Hindlimb muscle (tissue), 1 donor: ENCODE results near the gene GRAMD1C. TPM values are rescaled to one million over a fixed set of nuclear protein-coding genes. Genes with fewer than 3 reads are reported as not detected.

Experiments
- DNase-seq: peaks from one replicate; pipeline ENCODE4 v3.0.0-alpha.2; 2013
- polyA plus RNA-seq: library from polyadenylated mRNA; unstranded; fragments of 120-200 nt; gene quantifications from one replicate; pipeline ENCODE4 v1.2.1, GENCODE V29; 2013; ENCODE audit not compliant: insufficient read length

The GRAMD1C gene
- polyA plus RNA-seq, 1 donor, result 1.7 TPM

DNA sequence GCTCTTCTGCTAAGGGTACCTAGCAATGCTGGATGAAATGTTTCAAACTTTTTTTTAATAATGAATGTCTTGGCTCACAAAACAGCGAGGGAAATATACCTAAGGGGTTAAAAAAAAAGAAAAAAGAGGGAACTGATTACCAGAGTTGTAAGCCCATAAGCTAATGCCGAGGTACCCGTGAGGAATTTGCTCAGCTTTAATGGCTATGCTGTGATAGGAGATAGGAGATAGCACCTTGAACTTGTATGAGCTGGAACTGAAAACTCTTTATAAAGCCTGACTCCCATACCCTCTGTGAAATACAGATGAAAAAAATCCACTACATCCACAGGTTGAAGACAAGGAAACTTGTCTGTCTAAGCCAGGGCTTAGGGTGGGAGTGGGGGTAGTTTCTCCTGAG lies 13.9 kb downstream of the GRAMD1C start:
- no peak for DNase-seq

DNA sequence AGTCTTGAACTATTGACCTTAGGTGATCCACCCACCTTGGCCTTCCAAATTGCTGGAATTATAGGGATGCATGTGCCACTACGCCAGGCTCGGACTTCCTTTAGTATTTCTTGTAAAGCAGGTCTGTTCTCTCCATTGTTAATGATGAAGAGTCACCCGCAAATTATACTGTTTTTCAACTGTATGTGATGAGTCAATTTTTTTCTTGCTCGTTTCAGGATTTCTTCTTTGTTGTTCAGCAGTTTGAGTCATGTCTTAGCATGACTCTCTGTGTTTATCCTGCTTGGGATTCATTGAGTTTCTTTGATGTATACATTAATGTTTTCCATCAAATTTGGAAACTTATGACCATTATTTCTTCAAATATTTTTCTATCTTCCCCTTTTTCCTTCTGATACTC lies 28.9 kb downstream of the GRAMD1C start:
- no peak for DNase-seq

DNA sequence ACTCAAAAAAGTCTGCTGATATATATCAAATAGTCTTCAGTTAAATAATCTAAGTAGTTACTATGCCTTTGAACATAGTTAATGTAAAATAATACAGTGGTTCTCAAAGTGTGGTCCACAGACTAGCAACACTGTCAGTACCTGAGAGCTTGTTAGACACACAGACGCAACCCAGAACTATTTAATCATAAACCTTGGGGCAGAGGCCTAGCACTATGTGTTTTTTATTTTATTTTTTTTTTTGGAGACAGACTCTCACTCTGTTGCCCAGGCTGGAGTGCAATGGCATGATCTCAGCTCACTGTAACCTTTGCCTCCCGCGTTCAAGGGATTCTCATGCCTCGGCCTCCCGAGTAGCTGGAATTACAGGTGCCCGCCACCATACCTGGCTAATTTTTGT lies 34.7 kb downstream of the GRAMD1C start:
- no peak for DNase-seq

DNA sequence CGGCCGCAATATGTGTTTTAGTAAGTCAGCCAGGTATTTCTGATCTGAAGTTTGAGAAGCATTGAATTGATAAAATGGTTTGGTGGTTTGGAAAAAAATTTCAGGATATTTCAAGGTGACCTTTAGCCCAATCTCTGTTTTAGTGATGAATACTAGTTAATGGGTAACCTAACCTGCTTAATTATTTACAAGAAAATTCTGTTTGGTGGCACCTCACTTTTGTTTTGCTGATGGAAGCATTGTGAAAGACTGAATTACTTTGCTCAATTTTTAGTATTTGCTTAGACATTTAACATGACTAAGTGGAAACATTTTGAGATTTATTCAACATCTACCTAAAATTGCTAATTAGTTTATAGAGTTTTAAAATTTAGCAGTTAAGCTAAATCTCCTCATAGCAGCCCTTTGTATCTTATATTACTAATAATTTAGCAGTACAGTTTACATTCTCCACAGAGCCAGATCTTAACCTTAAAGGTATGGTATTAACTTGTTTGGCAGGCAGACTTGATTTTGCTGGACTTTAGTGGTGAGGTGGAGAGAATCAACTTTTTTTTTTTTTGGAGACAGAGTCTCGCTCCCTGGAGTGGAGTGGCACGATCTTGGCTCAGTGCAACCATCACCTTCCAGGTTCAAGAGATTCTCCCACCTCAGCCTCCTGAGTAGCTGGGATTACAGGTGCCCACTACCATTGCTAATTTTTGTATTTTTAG lies 35.4 kb downstream of the GRAMD1C start:
- DNase-seq, result no peak

DNA sequence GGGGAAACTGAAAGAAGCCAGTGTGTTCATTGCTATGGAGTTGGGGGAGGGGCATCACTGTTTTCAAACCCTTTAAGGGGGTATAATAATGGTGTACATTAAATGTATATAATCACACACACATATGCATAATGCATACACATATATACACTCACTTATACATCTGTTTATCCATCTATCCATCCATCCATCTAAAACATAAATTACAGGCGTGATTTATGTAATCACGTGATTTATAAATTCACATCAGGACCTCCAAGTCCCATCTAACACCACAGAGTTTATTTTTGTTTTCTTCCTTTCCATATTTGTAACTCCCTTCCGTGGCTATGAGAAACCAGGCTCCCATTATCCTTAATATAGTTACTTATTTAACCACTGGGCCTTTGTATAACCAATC lies 39.8 kb downstream of the GRAMD1C start:
- no peak for DNase-seq

DNA sequence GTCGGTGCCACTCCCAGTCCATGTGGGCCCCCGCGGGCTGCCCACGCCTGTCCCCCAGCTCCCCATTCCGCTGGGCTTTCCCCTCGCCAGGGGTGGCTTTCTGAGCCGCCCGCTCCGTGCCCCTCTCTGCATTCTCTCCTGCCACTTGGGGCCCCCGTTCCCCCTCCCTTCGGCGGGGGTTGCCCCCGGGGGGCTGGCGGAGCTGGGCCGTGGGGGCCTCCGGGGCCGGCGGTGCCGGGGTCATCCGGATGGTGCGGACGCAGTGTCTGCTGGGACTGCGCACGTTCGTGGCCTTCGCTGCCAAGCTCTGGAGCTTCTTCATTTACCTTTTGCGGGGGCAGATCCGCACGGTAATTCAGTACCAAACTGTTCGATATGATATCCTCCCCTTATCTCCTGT lies 46.5 kb downstream of the GRAMD1C start:
- no peak for DNase-seq

DNA sequence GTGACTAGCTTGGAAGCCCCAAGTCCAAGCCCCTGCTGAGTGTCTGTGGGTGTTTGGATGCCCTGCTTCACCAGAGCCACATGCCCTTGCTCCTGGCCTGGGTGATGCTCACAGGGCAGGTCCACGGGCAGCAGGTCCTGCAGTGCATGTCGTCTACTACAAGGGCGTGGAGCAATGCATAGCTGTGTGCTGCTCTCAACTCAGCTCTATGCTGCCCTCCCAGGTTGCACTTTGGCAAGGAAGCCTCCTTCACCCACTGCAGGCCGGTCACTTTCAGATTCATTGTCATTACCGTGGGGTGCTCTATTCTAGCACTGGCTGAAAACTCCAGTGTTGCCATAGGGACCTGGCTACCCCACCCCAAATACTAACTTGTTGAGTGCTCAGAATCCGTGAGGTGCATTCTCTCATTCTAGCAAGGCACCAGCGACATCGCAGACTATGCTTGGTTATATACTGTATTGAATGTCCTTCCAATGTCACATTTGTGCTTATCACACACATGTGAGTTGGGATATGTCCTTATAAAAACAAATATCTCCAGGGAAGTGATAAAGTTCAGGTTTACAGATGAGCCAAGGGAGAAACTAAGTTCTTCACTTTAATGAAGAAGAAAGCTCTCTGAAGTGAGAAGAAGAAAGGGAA lies 51.8 kb downstream of the GRAMD1C start:
- DNase-seq, result no peak

DNA sequence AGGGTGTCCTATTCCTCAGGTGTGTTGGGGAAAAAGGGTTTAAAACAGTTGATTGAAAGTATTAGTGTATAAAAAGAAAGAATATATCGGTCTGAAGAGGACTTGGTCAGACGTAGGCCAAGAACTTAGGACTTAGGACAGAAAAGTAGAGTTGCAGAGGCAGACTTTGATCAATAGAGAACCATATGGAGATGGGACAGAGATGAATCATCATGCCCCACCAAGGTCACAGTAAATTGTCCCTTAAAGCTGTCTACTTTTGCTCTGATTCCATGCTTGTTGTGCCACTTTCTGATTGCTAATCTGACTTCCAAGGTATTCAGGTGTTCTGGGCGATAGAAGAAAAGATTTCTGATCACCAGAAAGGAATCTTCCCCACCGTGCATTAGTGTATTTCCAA lies 56.3 kb downstream of the GRAMD1C start:
- no peak for DNase-seq

DNA sequence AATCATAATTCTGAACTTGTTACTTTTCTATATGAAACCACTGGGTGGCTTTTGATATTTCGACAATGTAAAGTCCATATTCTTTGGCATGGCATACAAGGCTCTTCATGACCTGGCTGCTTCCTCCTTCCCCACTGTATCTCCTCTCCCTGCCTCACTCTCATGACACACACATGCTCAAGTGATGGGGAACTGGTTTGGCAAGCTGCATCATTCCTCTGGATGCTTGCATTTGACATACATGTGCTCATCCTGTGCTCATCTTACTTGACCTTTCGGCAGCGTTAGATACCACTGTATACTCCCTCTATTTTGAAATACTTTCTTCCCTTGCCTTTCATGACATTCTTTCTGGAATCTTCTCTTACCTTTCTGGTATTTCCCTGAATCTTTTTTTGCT lies 57.4 kb downstream of the GRAMD1C start:
- DNase-seq, result no peak

DNA sequence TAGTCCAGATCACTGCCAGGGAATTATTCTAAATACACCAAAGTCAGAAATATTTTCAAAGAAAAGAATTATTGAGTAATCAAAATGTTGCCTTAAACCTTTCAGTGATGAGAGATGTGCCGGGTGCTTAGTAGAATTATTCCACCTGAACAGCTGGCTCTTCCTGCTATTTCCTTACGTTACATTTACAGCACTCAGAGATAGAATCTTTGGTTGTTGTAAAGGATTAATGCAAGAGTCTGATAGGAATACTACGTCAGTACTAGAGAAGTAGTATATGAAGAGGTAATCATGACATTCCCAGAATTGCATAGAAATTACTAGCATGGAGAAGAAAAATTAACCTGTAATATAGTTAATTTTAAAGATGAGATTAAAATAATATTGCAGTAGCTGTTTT lies 58.3 kb downstream of the GRAMD1C start:
- no peak for DNase-seq

DNA sequence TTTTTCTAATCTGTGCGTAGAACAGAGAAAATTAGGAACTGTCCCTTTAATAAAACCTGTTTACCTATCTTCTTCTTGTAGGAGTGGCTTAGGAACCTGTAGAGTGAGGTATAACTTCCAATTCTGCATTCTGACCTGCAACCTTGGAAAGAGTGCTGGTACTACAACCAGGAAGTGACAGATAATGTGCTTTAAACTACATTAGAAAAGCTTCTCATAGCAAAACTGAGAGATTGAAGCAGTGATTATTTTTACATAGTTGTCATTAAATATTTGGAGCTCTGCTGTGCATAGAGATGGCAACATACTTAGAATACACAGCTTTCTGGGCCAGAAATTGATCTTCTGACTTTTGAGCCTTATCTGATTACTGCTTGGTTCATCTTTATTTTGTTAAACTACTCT lies 58.8 kb downstream of the GRAMD1C start:
- DNase-seq, result no peak

DNA sequence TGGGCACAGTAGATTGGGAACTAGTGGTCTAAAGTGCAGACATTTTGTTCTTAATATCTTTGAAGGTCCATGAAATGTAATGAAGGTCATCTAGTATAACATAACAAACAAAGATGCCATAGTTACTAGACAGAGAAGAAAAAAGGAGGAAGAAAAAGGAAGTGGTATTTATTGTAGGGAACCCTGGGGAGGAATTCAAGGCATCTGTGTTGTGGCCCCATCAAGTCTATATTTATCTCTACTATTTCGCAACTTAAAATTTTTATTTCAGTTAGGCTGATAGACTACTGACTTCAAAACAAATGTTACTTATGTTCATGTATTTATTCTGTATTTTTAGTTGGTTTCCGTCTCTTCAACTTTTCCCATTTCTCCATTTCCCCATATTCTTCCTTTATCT lies 60.3 kb downstream of the GRAMD1C start:
- DNase-seq, result no peak

DNA sequence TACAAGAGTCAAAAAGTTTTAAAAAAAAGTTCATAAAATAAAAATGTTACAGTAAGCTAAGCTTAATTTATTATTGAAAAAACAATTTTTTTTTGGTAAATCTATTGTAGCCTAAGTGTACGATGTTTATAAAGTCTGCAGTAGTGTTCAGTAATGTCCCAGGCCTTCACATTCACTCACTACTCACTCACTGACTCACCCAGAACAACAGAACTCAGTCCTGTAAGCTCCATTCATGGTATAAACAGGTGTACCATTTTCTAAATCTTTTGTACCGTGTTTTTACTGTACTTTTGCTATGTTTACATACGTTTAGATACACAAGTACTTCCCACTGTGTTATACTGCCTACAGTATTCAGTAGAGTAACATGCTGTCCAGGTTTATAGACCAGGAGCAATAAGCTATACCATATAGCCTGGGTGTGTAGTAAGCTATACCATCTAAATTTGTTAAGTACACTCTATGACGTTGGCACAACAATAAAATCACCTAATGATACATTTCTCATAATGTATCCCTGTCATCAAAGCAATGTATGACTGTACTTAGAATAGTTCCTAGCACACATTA lies 68.1 kb downstream of the GRAMD1C start:
- no peak for DNase-seq

DNA sequence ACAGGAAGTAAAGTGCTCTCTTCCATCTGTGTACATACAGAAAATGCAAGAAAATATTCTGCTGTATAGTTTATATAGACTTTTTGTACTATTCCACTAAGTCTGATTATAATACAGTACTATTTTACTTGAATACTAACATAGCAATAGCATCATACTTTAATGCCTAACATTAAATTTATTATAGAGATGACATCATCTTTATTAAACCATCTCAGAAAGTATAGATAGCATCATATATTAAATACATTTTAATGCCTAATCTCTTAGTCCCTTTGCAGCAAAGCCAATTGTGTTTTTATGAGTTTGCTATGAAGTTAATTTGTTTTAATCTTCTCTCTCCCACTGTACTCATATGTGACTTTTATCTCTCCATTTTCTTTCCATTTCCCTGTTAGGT lies 69.5 kb downstream of the GRAMD1C start:
- no peak for DNase-seq

DNA sequence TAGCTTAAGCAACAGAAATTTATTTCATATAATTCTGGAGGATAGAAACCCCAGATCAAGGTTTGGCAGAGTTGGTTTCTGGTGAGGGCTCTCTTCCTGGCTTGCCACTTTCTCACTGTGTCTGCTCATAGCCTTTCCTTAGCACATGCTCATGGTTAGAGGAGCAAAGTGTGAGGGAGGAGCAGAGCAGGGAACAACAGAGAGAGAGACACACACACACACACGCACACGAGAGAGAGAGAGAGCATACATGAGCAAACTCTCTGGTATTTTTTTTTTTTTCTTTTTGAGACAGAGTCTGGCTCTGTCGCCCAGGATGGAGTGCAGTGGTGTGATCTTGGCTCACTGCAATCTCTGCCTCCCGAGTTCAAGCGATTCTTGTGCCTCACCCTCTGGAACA lies 72.4 kb downstream of the GRAMD1C start:
- DNase-seq, result no peak

DNA sequence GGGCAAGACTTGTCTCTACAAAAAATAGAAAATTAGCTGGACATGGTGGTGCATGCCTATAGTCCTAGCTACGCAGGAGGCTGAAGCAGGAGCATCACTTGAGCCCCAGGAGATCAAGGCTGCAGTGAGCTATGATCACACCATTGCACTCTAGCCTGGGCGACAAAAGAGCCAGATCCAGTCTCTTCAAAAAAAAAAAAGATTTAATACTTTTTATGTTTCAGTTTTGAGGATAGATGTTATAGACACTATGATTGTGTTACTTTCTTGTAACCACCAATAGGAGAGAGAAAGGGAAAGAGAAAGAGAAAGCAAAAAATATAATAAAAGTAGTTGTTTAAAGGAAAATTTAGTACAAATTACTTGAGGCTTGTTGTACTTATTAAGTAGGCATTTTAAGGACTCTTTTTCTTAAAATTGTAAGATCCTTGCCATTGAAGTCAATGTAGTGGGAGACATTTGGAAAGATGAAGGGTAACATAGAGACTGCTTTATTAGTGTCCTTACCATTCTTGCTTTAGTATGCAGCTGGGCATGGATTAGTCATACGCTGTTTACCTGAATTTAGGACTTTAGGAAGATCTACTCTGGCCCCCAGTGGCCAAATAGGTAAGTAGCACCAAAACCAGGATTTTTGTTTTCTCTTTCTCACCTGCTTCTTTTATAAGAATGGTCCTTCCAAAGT lies 74.1 kb downstream of the GRAMD1C start:
- peak; percentile 1 for DNase-seq

DNA sequence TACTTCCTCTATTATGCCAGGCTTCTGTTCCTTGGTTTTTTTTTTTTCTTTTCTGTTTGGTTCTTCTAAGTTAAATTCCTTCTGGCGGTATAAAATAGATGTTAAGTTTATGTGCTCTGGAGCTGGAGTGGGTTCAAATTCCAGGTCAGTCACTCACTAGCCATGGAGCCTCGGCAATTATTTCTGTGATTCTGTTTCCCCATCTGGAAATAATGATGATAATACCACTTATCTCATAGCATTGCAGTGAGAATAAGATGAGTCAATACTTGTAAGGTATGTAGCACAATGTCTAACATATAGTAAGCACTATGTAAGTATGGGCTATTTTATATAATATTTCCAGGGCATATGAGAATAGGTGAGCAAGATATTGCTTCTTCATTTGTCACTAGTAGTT lies 76.1 kb downstream of the GRAMD1C start:
- DNase-seq, result no peak

DNA sequence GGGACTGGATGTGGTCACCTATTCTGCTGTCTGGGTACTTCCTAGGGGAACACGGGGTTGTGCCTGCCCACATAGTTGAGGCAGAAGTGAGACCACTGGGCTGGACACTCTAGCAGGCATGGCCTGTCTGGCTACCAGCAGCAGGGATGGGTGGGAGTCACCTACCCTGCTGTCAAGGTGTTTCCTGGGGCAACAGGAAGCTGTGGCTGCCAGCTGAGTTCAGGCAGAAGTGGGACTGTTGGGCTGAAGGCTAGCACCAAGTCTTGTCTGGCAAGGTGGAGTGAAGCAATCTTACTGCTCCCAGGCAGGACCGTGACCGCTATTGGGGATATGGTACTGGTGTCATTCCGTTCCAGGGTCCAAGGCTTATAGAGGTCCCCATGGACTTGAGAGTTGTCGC lies 89.0 kb downstream of the GRAMD1C start:
- no peak for DNase-seq

DNA sequence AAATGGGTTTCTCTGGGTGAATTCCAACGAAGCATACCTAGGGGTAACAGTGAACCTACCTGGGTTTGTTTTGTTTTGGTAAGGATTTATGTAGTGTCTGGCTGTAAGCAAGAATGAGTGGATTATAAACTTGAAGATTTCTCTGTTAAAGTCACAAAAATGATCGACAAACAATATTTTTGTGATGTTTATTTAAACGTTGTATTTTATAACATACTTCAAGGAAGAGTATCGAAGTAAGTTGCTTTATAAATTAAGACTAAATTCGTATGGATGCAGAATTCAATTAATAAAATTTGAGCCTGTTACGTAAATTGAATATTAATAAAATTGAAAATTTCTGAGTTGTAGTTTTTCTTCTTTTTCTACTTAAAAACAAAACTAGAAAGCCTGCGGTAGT lies 108.2 kb downstream of the GRAMD1C start:
- no peak for DNase-seq

DNA sequence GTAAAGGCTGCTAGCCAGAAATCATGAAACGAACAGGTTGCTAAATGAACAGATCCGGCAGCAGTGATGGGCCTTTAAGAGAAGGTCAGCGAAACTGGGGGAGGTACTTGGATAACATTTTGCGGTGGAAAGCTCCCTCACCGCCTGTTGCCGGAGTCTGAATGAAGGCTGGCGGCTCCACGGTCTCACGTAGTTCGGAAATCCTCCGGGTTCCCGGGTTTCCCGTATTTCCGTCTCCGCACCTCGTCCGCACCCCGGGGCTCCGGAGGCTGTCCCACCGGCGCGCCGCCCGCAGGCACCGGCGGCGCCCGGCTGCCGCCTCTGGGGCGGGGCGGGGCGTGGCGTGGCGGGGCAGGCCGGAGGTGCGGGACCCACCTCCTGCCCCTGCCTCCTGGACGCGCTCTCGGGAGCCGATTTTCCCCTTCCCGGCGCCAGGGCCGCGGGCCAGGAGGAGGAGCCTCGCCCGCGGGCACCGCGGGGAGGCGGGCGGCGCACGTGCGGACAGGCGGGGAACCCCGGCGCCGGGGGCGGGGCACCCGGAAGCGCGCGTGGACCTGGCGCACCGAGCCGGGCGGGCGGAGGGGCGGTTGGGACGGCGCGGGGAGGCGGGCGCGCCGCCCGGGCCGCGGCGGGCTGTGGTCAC lies 108.9 kb downstream of the GRAMD1C start, which contains the start of gene ZDHHC23:
Gene ZDHHC23, plus strand, starts transcription at position 642 of the 643 bp plus-strand sequence. CDS start 790 bp downstream, outside the sequence.
- peak; percentile 54 for DNase-seq

DNA sequence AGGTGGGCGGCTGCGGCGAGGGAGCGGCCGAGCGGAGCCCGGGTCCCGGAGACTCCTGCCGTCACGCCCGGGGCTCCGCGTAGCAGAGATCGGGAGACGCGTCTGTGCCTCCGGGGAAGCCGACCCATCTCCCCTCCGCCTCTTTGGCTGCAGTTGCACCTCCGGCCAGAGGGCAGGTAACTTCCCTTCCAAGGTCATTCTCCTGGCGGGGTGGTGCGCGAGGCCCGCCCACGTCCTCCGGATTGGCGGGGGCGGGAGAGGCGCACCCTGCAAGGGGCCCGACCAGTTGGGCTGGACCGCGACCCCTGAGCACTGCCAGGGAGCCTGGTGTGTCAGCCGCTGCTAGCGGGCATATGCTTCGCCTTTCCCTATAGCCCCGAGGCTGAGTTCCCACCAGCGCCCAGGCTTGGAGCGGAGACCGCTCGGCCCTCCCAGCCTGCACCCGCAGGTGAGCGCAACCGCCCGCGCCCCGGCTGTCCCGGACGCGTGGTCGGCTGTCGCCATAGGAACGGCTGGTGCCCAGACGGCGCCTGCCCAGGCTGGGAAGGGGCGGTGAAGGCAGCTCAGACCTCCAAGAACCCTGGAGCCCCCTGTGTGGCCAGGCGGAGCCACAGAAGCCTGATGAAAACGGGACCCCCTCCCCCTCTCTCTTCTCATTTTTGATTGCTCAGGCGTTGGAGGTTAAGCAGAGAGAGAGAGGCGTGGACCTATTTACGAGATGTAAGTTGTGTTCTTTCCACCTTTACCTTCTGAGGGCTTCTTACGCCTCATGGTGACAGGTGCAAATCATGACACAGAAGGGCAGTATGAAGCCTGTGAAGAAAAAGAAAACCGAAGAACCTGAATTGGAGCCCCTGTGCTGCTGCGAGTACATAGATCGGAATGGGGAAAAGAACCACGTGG lies 109.7 kb downstream of the GRAMD1C start:
- DNase-seq, result no peak

DNA sequence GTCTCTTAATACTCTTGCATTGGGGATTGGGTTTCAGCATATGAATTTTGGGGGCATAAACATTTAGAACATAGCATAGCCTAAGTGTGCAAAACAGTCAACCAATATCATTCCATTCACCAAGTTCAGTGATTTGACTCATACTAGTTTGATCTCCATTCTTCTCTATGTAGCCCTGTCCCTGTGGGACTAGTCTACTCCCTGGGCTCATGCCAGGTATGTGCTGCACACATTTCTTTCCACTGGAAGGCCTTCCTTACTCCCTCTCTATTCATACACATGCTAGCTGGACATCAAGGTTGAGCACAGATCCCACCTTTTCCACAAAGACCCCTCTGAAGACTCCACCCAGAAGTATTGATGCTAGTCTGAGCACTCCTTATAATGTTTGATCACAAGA lies 114.3 kb downstream of the GRAMD1C start:
- no peak for DNase-seq
